CD4-positive, alpha-beta T cell treated with Interleukin-12 subunit alpha and Interleukin-12 subunit beta, for 1 hour (primary cell): Measurements from ENCODE around the gene CELSR3.

ENCODE experiments used
- DNase-seq: peaks from one replicate; pipeline ENCODE4 v3.0.0-alpha.2; 2020

The CELSR3 gene

DNA sequence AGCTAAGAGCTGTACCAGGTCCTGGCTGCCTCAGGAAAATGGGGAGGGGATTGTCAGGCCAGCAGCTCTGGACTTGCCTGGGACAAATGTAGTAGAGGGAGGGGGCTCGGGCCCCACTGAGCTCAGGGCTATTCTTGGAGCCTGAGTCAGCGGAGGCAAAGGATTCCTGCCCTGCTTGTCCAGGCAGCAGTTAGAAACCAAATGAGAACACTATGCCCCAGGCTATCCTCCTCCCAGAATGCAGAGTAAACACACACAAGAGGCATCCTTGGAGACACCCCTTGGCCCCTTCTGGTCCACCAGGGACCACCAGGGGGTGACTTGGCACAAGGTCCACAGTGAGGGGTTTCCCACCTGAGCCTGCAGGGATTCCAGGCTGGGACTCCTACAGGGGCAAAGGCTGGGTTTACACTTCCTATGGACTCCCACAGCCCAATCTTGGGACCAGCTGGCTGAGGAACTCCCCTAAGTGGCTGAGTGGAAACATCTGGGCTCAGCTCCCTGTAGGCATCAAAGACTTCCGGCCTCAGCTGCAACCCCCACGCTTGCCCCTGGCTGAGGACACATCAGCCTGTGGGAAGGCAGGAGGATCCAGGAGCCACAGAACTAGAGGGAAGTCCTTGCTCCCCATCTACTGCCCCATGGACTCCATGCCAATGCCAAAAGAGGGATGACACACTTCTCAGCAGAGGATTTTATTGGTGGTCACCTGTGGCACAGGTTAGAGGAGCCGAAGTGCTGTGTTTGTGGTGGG lies 64.2 kb downstream of the CELSR3 start:
- DNase-seq = no peak

DNA sequence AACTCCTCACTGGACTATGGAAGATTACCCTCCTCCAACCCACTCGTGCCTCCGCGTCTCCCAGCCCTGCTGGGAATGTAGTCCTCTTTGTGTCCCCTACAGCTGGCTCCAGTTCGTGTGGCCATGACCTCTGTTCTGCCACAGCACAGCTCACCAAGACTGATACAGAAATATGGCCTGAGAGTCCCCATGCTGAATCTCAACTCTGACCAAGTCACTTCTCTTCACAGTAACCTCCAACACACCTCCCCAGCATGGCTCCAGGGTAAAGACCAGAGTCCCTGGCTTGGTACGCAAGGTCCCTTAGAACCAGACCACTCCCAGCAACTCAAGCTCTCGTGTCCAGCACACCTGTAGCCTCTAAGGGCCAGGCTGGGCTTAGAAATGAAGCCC lies 65.3 kb downstream of the CELSR3 start:
- no peak for DNase-seq

DNA sequence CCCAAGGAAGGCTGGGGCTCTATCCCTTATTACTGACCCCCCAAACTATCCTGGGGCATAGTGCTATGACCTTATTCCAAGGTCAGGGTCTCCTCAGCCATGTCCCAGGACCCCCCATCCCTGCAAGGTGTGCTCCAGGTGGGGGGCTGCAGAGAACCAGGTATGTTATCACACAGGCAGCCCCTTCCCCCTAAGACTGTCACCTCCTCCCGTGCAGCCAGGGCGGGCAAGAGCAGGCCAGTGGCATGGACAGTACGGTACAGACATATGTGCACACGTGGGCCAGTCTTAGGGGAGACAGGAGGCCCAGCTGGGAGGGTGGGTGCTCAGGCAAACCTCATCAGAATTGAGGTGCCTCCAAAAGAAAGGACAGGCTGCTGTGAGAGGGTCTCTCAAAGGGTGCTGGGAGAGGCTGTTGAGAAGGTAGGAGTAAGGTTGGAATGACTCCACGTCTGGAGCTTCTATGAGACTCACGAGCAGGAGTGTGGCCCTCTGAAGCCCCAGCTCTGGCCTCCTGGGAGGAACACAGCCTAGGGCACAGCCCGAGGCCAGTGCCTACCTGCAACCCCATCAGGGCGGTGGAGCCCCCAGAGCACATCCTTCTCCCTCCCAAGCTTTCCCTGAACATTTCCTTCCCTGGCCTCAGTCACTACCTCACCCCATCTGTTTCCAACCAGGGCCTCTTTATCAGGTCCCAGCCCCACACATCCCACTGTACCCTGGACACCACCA lies 65.8 kb downstream of the CELSR3 start:
- no peak for DNase-seq

DNA sequence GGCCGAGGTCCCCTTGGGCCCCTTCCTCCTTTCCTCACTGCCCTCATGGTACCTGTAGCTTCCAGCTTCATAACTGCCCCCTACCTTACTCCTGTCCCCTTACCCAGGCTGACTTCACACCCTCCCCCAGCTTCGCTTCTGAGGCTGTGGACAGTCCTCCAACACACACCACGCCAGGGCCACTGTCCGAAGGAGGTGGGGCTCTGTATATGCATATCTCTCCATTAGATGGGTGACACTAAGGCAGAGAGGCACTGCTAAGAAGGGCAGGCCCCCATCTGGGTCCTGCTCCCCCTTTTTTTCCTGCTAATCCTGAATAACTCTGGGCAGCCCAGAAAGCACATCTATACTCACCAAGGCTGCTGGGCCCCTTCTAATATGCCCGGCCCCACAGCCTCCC lies 66.5 kb downstream of the CELSR3 start:
- no peak for DNase-seq

DNA sequence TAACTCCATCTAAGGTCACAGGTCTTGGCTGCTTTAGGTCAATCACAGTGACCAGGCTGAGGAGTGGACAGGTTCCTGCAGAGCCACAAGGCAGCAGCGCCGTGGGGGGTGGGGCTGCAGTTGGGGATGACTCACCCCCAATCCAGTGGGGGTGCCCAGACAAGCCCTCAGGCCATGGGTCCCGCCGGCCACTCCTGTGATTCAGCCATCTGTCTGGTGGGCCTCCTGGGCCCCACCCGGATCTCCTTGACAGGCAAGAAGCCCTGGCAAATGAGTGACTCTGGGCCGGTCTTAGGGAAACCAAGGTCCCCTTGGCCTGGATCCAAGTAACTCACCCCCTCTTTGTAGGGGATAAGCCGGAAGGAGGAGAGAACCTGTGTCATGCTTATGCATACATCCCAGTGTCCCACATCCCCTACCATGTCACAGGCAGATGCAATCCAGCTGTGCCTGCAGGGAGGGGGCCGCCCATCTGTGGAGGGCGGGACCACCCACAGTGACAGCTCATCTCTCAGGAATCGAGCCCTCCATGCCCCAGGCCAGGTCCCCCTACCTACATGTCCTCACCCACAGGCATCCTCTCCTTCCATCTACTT lies 67.1 kb downstream of the CELSR3 start:
- no peak for DNase-seq

DNA sequence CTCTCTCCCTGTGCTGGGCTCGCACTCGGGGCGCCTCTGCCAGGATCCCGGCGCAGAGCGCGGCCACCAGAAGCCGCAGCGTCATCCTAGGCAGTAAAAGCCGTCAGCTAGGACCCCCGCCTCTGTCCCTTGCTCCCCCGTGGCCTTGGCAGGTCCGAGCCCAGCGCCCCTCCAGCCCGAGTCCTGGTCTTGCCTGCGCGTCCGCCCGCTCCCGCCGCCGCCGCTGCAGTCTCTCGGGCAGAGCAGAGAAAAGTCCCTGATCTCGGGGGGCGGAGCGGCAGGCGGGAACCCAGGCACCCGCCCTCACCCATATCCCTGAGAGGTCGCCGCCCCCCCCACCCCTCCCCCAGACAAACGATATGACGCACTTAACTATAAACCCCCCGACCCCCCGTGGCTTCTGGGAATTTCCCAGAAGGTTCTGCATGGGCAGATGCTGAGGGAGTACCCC lies 67.6 kb downstream of the CELSR3 start, which contains the start of gene COL7A1:
TSS of gene COL7A1 (minus strand) at position 255 of the 451 bp plus-strand sequence. CDS start at position 85, 170 bp downstream.
- no peak for DNase-seq

DNA sequence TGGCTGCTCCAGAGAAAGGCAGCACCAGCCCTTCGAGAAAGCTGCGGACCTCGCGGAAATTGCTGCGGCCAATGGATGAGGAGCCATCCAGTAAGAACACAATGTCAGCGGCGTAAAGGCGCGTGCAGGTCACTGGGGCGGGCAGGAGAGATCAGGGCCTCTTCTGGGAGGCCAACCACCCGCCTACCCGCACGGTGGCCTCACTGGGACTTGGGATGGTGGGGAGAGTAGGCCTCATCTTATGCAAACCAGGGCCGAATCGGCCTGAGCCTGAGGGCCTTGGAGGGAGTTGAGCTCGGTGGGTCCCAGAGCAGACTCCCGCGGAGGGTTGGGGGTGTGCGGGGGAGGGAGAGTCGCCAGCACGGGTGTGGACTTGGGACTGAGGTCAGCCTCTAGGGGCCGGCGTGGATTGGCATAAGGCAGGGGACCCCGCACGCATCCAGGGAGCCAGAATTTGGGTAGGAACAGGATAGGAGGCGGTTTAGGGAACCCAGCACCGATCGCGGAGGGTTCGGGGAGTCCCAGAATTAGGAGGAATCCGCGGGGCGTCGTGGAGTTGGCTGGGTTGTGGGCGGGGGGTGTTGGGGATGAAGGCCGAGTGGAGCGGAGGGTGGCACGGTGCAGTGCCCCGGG lies 68.2 kb downstream of the CELSR3 start:
- DNase-seq = no peak

DNA sequence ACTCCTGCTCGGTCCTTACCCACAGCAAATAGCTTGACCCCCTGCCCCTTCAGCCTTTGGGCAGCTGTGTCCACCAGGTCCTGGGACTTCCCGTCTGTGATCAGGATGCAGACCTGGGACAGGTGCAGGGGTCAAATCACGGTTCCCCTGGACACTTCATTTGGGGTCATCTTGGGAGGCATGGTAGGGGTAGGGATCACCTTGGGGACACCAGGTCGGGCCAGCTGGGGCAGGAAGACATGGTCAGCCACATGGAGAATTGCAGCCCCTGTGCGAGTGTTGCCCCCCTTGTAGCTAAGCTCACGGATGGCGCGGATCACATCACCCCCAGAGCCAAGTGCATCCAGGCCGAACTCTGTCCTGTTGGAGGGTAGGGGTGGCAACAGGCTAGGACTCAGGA lies 69.3 kb downstream of the CELSR3 start:
- no peak for DNase-seq

DNA sequence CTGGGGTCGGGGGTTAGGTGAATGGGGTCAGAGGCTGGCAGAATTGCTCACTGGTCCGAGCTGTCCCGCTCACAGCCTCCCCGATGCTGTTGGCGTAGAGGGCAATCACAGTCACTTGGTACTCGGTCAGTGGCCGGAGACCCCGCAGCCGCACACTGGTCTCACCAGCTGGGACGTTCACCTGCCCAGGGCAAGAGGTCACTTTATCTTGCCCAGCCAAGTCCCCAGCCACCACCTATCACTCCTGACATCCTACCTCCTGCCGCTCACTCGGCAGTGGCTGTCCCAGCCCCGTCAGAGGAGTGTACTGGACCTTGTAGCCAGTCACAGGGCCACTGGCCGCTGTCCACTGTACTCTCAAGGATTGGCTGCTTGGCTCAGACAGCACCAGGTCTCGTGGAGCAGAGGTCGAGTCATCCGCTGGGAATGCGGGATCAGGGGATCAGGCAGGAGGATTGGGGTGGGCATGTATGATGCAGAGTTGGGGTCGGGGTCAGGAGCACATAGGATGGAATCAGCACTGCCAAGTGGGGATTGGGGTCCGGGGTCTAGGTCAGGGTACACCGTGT lies 70.1 kb downstream of the CELSR3 start:
- no peak for DNase-seq

DNA sequence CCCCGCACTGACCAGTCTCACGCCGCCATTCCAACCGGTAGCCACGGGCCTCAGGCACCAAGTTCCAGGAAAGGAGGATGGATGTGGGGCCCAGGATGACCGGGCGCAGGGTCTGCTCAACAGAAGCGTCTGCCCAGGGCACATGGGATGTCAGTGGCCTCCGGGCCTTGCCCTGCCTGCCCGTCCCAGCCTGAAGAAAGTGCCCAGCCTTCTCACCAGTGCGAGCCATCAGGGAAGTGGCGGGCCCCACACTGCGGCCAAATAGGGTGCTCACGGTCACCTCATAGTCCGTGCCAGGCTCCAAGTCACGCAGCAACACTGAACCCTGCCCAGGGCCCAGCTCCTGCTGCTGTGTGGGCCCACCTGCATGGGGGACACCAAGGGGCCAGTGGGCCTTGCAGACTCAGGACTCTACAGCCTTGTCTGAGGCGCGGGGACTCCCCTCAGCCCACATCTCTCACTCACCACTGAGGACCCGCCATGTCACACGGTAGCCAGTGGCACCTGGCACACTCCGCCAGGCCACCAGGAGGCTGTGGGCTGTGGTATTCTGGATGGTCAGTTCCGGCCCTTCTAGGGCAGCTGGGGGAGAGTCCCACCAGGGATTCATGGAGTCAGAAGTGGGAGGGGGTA lies 70.7 kb downstream of the CELSR3 start:
- DNase-seq = no peak

DNA sequence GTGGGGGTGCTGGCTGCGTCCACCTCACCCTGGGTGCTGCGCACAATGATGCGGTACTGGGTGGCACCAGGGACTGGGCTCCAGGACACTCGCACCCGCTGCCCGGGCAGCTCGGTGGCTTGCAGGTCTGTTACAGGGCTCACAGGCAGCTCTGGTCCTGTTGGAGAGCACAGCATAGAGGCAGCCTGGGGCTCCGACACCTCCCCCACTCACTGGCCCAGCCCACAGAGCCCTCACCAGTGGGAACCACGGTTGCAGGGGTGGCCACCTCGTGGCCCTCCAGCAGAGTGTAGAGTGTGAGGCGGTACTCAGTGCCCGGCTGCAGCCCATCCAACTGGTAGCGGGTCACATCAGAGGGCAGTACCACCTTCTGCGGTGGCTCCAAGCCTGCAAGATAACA lies 71.2 kb downstream of the CELSR3 start:
- DNase-seq = no peak

DNA sequence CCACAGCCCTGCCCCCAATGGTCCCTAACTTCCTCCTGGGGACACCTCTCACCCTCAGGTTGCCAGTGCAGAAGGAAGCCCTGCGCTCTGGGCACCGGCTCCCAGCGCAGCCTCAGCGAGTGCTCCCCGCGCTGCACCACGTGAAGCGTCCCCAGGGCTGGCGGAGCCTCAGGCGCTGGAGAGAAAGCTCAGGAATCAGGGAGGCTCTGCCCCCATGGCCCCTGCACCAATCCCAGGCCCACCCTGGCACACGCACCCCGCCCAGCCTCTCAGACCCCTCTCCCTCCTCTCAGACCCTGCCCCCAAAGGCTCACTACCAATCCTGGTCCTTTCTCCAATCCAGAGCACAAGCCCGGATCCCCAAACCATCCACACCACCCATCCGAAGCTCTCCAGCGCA lies 74.5 kb downstream of the CELSR3 start:
- DNase-seq = no peak

DNA sequence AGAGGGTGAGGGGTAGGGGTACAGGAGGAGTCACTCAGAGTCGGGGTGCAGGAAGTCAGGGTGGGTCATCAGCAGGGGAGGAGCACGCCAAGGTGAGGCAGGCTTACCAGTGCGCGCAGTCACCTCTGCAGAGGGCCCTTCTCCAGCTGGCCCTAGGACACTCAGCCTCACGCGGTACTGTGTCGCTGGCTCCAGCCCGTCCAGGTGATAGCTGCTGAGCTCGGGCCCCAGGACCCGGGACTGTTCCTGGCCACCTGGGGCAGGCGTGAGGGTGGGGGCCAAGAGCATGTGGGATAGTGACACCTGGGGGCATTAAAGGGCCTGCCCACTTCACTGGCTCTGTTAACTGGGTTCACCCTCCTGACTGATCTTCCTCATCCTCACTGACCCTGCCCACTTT lies 75.0 kb downstream of the CELSR3 start:
- DNase-seq = no peak
